ENCODE measurements around the gene PGAP1. TPM values are rescaled to one million over a fixed set of nuclear protein-coding genes. Genes with fewer than 3 reads are reported as not detected.

Gene PGAP1
- total and polyA plus RNA-seq, 10 of the 15 experiments (the other 5 are each of a cell fraction or from before 2014, with no cell fraction given): 0.75 to 4.7 (median 3.0) TPM

GRCh38 chr2:196926562-196927375 lies at the start of gene PGAP1 (continued):
- TF ChIP-seq, protein P1, sequence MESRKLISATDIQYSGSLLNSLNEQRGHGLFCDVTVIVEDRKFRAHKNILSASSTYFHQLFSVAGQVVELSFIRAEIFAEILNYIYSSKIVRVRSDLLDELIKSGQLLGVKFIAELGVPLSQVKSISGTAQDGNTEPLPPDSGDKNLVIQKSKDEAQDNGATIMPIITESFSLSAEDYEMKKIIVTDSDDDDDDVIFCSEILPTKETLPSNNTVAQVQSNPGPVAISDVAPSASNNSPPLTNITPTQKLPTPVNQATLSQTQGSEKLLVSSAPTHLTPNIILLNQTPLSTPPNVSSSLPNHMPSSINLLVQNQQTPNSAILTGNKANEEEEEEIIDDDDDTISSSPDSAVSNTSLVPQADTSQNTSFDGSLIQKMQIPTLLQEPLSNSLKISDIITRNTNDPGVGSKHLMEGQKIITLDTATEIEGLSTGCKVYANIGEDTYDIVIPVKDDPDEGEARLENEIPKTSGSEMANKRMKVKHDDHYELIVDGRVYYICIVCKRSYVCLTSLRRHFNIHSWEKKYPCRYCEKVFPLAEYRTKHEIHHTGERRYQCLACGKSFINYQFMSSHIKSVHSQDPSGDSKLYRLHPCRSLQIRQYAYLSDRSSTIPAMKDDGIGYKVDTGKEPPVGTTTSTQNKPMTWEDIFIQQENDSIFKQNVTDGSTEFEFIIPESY (IDR thresholded peaks at IDR 0.05): no peak
- peak; percentile 50; the same call in 1 of the 2 replicates for TF ChIP-seq POLR2AphosphoS5 (IDR thresholded peaks at IDR 0.05; ENCODE audit: low read length)
- no peak for TF ChIP-seq NR2C1 (IDR thresholded peaks at IDR 0.05)
- TF ChIP-seq ESRRA (IDR thresholded peaks at IDR 0.05; ENCODE audit: low read length): no peak
- 0 out of 2 replicates have a peak, but pooled peaks have one; percentile 10 for TF ChIP-seq TCF12 (IDR thresholded peaks at IDR 0.05; ENCODE audit: low read depth, low read length)
- peak; percentile 99 for TF ChIP-seq NBN (IDR thresholded peaks at IDR 0.05)
- no peak for TF ChIP-seq ZNF622 (IDR thresholded peaks at IDR 0.05)
- no peak for TF ChIP-seq TCF7 (IDR thresholded peaks at IDR 0.05; ENCODE audit: borderline replicate concordance)
- TF ChIP-seq SMC3 (IDR thresholded peaks at IDR 0.05; ENCODE audit: borderline replicate concordance, low read length): no peak
- TF ChIP-seq EED (IDR thresholded peaks at IDR 0.05; ENCODE audit: low read depth): no peak
- TF ChIP-seq ZBED1 (IDR thresholded peaks at IDR 0.05; ENCODE audit: borderline replicate concordance): no peak
- TF ChIP-seq RELA (IDR thresholded peaks at IDR 0.05; ENCODE audit: borderline replicate concordance, partially characterized antibody): peak; percentile 55
- no peak for TF ChIP-seq EZH2 (IDR thresholded peaks at IDR 0.05; ENCODE audit: borderline replicate concordance, control insufficient read depth, low read depth, low read length)
- TF ChIP-seq DPF2 (IDR thresholded peaks at IDR 0.05): peak; percentile 39; the same call in 1 of the 2 replicates
- TF ChIP-seq, protein P2, sequence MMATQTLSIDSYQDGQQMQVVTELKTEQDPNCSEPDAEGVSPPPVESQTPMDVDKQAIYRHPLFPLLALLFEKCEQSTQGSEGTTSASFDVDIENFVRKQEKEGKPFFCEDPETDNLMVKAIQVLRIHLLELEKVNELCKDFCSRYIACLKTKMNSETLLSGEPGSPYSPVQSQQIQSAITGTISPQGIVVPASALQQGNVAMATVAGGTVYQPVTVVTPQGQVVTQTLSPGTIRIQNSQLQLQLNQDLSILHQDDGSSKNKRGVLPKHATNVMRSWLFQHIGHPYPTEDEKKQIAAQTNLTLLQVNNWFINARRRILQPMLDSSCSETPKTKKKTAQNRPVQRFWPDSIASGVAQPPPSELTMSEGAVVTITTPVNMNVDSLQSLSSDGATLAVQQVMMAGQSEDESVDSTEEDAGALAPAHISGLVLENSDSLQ (IDR thresholded peaks at IDR 0.05): peak; percentile 24; the same call in 1 of the 2 replicates
- TF ChIP-seq RCOR1 (conservative IDR thresholded peaks at IDR 0.05; ENCODE audit: low read depth, low read length): peak; percentile 75; the same call in 1 of the 2 replicates
- TF ChIP-seq ATF7 (IDR thresholded peaks at IDR 0.05; ENCODE audit: low read depth): no peak
- TF ChIP-seq SREBF1 (IDR thresholded peaks at IDR 0.05; ENCODE audit: low read length): no peak
- no peak for TF ChIP-seq TBL1XR1 (IDR thresholded peaks at IDR 0.05; ENCODE audit: low read depth, low read length)
- TF ChIP-seq, protein P3, sequence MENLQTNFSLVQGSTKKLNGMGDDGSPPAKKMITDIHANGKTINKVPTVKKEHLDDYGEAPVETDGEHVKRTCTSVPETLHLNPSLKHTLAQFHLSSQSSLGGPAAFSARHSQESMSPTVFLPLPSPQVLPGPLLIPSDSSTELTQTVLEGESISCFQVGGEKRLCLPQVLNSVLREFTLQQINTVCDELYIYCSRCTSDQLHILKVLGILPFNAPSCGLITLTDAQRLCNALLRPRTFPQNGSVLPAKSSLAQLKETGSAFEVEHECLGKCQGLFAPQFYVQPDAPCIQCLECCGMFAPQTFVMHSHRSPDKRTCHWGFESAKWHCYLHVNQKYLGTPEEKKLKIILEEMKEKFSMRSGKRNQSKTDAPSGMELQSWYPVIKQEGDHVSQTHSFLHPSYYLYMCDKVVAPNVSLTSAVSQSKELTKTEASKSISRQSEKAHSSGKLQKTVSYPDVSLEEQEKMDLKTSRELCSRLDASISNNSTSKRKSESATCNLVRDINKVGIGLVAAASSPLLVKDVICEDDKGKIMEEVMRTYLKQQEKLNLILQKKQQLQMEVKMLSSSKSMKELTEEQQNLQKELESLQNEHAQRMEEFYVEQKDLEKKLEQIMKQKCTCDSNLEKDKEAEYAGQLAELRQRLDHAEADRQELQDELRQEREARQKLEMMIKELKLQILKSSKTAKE (IDR thresholded peaks at IDR 0.05; ENCODE audit: low read depth, poor library complexity, severe bottlenecking): no peak
- no peak for TF ChIP-seq EP300 (IDR thresholded peaks at IDR 0.05; ENCODE audit: borderline replicate concordance in 1 of 2, control insufficient read depth in 1 of 2, low read depth in 2 of 2, low read length in 2 of 2)
- no peak for TF ChIP-seq RAD51 (IDR thresholded peaks at IDR 0.05)
- TF ChIP-seq NKRF (conservative IDR thresholded peaks at IDR 0.05): no peak; the same call in 1 of the 2 replicates
- TF ChIP-seq FOXK2 (IDR thresholded peaks at IDR 0.05): no peak
- TF ChIP-seq SPI1 (IDR thresholded peaks at IDR 0.05; ENCODE audit: borderline replicate concordance, insufficient read depth, low read depth, low read length): no peak

Measured in GM12878 (cell line).